Hypothalamus (tissue), 51 donors: Measurements from ENCODE around the gene ZNF683.
"Not testable (repeated sequence)": the region's sequence is repeated elsewhere in the genome, so short reads cannot be mapped to it uniquely, and the experiment has no call there.

Experiments used
- DNase-seq, 51 donors: peaks; one replicate each; lab custom pipeline; 2025; lab: John Stamatoyannopoulos, UW

The ZNF683 gene

GRCh38 chr1:26340047-26340481, 32.5 kb downstream of the ZNF683 start:
- no peak for DNase-seq

- DNase-seq: no peak
These were observed 33.9 kb downstream of the ZNF683 start for GRCh38 chr1:26338670-26339069.

- DNase-seq: no peak
These were observed 34.9 kb downstream of the ZNF683 start for GRCh38 chr1:26337625-26338024.

GRCh38 chr1:26337206-26337535, 35.4 kb downstream of the ZNF683 start:
- DNase-seq: no peak

GRCh38 chr1:26336477-26337205, 35.9 kb downstream of the ZNF683 start:
- DNase-seq: peak in 3 of 51 donors; percentile 5 to 12 (median 5)

- peak in 2 of 51 donors; percentile 7 to 14 for DNase-seq
These were observed 36.6 kb downstream of the ZNF683 start for GRCh38 chr1:26335774-26336476.

- not testable (repeated sequence) for DNase-seq
These were observed 39.2 kb downstream of the ZNF683 start for GRCh38 chr1:26333312-26333711.

GRCh38 chr1:26330276-26330675, 42.3 kb downstream of the ZNF683 start:
- DNase-seq: no peak

GRCh38 chr1:26329380-26329779, 43.2 kb downstream of the ZNF683 start:
- not testable (repeated sequence) for DNase-seq

- no peak for DNase-seq
These were observed 44.0 kb downstream of the ZNF683 start for GRCh38 chr1:26328597-26328996.

- no peak for DNase-seq
These were observed 44.6 kb downstream of the ZNF683 start for GRCh38 chr1:26327956-26328362.

GRCh38 chr1:26324550-26324949, 48.0 kb downstream of the ZNF683 start:
- no peak for DNase-seq

- DNase-seq: no peak
These were observed 49.2 kb downstream of the ZNF683 start for GRCh38 chr1:26323382-26323781.

GRCh38 chr1:26322042-26322331, 50.6 kb downstream of the ZNF683 start:
- no peak for DNase-seq

GRCh38 chr1:26321315-26322041, 51.1 kb downstream of the ZNF683 start:
- DNase-seq: peak; percentile 22 to 92 (median 72)

GRCh38 chr1:26320896-26321295, 51.7 kb downstream of the ZNF683 start:
- no peak for DNase-seq

GRCh38 chr1:26318338-26319064, 54.0 kb downstream of the ZNF683 start:
- peak in 6 of 51 donors; percentile 3 to 33 (median 7) for DNase-seq

- no peak for DNase-seq
These were observed 54.8 kb downstream of the ZNF683 start, which contains the start of gene CD52 for GRCh38 chr1:26317612-26318337. Gene CD52 (plus strand): TSS chr1:26317958. CDS start chr1:26318018, 60 bp downstream.

- no peak for DNase-seq
These were observed 55.4 kb downstream of the ZNF683 start for GRCh38 chr1:26317146-26317545.
